GM18507 (cell line): ENCODE data around the gene LPAR2.
"Not testable (repeated sequence)": the region's sequence is repeated elsewhere in the genome, so short reads cannot be mapped to it uniquely, and the experiment has no call there.

Experiments
- DNase-seq: peaks from one replicate; pipeline ENCODE4 v3.0.0; 2011; ENCODE audit warnings: low read depth; ENCODE audit not compliant: insufficient read length; ENCODE audit errors: extremely low spot score
- FAIRE-seq: peaks from 2 replicates; lab custom pipeline; 2011; peaks lifted over from hg19 to GRCh38; lab: Jason Lieb, UNC

The LPAR2 gene

DNA sequence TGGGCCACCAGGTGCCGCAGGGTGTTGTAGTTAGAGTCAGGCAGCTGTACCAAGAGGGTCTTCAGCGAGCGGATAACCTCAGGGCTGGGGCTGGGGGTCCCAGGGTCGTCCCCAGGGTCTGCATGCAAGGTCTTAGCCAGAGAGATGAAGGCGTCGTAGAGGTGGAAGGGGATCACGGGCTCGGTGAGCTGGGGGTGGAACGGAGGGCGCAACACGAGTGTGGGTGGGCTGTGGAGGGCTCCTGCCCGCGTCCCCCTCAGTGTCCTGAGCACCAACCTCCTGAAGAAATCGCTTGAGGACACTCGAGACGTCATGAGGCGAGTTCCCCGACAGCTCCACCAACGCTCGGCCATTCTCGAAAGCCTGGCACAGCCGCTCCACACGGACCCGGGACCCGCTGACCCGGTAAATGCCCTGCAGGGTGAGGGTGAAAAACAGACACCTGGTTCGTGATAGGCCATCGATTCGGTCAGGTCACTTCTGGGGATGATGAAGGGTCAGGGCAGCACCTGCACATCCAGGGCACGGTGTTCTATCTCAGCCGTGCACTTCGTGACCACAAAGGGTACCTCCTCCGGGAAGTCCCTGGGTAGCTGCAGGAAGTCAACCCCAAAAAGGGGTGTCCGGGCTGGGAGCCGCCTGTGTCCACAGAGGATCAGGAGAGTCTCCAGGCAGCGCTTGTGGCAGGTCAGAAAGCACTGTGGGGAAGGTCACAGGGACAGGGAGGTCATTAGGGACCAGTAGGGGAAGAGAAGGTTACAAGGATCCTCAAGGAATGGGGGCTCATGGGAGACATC, 6.7 kb upstream of the LPAR2 start:
- FAIRE-seq (no peak), DNase-seq (no peak)

DNA sequence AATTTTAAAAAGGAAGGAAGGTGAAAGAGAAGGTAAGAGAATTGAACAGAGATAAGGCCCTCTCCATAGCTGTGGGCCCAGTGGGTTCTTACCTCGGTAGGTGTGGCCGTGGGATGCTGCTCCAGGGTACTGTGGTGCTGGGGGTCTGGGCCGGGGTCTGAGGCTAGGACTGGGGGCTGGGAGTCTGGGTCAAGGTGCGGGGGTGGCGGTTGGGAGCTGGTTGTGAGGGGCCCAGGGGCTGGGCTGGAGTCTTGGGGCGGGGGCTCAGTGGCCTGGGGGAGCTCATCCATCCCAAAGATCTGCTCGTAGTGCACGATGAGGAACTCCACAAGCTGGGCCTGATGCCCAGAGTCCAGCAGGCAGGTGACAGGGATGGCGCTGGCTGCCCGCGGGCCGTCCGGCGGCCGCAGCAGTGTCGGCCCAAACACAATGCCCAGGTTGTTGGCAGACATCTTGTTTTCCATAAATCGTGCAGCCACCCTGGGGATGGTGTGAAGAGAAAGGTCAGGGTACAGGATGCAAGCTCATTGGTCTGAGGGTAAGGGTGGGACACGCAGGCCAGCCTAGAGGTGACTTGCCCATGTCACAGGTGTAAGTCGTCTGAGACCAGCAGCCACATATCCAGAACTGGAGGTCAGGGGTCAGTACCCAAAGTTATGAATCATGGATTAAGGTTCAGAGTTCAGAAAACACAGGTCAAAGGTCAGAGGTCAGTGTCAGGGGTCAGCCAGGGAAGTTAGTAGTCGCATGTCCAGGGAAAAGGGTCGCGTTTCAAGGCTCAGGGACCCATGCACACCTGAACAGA, 5.9 kb upstream of the LPAR2 start:
- DNase-seq (no peak), FAIRE-seq (no peak)

DNA sequence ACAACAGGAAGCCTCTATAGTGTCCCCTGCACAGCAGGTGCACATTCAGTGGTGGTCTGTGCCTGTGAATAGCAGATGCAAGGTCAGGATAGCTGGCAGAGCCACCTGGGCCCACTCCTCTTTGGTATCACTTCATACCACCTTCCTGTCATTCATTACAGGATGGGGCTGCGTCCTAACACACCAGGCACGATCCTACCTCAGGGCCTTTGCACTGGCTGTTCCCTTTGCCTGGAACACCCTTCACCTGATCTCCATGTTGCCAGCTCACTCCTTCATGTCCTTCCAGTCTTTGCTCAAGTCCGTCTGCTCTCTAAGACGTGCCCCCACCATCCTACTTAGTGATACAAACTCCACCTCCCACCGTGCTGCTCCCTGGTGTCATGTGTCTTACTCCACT, 4.6 kb upstream of the LPAR2 start:
- FAIRE-seq (no peak), DNase-seq (no peak)

DNA sequence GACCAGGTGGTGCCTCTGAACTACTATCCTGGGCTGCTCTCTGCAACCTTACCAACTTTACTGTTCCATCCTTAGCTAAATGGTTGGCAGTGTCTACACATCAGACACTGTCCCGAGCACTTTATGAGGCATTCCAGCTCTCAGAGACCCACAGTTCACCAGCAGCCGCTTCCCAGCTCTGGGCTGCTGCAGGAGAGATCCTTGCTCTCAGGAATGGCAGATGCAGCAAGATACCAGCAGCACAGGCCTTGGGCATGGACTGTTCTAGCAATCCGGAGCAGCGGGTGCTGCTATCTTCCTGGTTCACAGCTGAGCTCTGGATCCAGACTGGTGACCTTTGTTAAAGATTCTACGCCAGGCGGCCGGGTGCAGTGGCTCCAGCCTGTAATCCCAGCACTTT, 3.3 kb upstream of the LPAR2 start:
- FAIRE-seq: no peak

DNA sequence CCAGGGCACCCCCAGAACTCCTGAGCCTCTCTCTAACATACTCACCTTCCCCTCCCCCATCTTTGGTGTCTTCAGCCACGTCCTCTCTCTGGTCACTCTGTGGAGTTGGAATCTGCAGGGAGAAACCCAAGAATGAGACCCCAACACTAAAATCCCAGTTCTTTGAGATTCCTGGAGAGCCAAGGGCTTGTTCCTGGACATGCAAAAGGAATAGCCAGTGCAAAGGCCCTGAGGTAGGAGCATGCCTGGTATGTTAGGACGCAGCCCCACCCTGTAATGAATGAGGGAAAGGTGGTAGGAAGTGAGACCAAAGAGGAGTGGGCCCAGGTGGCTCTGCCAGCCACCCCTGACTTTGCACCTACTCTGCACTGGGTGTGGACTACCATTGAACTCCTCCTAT, 2.4 kb upstream of the LPAR2 start:
- DNase-seq (no peak), FAIRE-seq (no peak)

More for the DNA sequence above, 3.3 kb upstream of the LPAR2 start:
- DNase-seq: no peak

DNA sequence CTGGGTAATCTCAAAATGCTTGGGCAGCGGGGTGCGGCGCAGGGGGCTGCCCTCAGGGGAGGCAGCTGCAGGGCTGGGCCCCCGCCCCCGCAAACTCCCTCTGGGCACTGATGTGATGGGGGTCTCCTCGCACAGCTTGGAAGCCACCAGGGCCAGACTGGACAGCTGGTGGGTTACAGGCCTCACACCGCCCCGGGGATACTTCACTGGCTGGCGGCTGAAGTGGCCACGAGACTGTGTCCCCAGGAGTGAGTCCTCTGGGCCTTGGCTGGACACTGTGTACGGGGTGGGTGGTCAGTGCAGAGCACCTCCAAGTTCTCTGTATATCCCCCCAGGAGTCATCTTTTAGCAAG, 2.0 kb upstream of the LPAR2 start:
- no peak for FAIRE-seq
- no peak for DNase-seq

DNA sequence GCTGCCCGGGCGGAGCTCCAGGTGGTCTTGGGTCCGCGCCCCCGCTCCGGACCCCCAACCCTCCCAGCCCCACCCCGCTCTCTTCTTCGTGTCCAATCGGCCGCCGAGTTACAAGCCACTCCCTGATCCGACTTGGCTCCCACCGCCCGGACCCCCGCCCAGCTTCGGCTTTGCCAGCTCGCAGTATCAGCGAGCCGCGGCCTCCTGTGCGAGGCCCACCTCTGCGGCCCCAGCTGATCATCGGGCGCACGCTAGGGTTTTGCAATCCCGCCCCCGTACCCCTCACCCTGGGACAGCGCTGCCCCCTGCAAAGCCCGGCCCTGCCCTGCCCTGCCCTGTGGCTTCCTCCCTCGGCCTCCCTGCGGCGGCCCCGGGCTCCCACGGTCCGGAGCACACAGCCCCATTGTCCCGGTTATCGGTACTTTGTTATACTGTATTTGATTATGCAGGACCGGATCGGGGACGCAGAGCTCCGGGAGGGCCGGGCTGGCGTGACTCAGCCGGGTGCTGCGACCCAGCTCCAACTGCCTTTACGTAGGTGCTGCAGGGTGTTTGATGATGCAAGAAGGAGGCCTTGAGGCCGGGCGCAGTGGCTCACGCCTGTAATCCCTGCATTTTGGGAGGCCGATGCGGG, 598 bp upstream of the LPAR2 start:
- DNase-seq (peak; percentile 15), FAIRE-seq (no peak)

DNA sequence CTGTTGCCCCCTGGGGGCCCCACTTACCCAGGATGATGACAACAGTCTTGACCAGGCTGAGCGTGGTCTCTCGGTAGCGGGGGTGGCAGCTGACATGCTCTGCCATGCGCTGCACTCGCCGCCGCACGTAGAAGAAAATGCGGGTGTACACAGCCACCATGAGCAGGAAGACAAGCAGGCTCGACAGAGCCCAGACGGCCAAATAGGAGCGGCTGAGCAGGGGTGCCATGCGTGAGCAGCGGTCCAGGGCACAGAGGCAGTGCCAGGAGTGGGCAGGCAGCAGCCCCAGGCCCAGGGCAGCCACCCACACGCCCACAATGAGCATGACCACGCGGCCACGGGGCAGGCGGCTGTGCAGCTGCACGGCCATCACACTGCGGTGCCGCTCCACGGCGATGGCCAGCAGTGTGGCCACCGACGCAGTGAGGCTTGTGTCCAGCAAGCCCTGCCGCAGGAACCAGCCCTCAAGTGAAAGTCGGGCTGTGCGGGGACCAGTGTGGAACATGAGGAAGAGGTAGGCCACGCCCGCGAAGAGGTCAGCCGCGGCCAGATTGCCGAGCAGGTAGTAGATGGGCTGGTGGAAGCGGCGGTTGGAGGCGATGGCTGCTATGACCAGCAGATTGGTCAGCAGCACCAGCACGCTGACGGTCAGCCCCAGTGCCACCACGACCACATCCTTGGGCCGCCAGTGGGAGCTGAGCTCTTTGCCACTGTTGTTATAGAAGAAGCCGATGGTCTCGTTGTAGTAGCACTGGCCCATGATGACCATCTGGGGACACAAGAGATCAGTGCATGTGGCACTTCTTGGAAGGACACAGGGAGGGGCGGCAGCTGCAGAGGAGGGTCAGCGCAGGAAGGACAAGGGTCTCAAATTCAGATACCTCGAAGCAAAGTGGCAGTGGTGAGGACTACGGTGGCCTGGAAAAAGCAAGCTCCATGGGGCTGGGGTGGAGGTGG, 1.2 kb downstream of the LPAR2 start:
- DNase-seq (no peak), FAIRE-seq (no peak)

DNA sequence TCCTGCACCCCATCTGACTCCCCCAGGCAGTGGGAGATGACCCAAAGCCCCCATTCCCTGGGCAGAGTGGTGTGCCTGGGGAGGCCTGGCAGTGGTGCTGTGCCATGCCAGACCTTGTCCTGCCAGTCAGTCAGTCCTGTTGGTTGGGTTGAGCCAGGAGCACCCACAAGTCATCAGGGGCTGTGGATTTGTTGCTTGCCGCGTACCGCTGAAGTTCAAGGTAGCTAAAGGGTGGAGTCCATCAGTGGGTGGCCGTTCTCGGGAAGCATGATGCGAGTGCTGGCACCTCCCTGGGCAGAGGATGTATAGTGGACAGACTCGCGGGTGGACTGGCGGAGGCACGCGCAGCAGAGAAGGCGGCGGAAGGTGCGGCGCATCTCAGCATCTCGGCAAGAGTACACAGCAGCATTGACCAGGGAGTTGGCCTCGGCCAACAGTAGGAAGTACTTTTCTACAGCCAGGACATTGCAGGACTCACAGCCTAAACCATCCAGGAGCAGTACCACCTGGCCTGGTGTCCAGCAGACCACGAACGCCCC, 3.9 kb downstream of the LPAR2 start:
- DNase-seq (no peak), FAIRE-seq (no peak)

DNA sequence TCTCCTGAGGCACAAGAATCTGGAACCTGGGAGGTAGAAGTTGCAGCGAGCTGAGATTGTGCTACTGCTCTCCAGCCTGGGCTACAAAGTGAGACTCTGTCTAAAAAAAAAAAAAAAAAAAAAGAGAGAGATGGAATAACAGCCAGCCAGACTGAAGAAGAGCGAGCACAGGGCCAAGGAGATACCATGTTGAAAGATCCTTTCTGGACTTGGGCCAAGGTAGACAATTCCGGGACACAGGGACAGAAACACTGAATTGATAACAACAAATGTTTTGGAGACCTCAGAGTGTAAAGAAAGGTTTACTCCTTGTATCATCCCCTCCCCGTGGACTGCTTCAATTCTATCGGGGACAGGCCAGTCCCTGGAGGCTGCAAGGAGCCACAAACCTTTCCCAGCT, 4.6 kb downstream of the LPAR2 start:
- DNase-seq: no peak
- FAIRE-seq: no peak

DNA sequence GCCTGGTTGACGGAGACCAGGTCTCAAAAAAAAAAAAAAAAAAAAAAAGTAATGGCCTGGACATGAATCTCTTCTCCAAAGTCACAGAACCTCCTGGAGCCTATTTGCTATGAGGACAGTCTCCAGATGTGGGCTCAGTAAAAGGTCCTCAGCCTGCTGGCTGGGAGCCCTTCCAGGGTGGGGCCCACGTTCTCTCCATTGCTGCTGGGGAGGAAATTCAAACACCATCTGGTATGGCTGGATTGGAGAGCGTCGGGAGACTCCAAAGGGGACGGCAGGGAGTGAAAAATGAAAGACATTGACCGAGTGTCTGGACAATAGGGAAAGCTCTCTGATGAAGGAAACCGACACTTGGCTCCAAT, 8.2 kb downstream of the LPAR2 start:
- FAIRE-seq (no peak), DNase-seq (no peak)

DNA sequence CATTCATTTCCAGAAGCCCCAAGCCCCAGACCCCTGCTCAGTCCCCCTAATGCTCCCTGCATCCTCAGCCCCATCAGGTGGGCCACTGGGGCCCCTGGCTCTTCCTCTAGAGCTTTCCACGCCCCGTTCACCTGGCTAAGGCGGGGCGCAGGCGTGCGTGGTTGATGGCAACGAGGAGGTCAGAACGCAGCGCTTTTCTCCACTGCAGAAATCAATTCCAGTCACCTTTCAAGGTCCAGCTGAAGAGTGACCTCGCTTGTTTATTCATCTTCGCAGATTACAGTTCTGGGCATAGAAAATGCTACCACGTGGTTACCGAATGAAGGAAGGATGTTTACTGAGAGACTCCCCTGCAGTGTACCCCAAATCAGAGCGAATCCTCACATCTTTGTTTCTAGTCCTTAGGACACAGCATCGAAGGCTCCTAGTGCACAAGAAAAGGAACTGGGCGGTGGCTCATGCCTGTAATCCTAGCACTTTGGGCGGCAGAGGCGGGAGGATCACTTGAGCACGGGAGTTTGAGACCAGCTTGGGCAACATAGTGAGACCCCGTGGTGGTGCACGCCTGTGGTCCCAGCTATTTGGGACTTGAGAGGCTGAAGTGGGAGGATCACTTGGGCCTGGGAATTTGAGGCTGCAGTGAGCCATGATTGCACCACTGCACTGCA, 8.7 kb downstream of the LPAR2 start:
- FAIRE-seq (no peak), DNase-seq (no peak)

DNA sequence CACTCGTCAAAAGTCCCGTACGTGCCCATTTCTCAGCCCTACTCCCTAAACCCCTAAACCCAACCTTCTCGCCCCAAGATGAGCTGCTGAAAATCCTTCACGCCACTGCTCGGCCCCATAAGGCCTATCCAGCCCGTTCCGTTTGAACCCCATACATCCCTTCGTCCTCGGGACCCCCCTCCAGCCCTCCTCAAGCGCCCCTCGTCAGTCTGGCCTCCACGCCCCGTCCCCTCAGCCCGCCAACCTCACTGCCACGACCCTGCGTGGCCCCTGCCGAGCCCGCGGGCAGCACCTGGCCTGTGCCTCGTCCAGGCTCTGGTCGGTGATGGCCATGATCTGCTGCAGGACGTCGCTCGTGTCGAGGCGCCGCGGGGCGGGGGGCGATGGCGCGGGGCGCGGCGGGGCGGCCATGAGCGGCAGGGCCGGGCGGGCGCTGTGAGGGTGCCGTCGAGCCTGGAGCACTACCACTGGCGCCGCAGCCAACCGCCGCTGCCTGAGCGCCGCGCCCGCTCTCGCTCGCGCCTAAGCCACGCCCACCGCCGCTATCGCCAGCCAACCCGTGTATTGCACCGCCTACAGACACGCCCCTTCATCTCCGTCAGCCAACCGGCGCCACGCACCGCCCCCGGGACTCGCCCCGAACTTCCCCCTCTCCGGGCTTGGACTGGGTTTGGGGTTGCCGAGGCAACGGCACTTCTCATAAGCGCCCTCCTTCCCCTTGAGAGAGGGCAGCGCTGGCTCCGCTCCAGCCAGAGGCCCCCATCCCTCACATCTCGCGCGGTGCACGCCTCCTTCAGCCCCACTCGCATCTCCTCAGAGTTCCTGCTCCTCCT, 9.6 kb downstream of the LPAR2 start, which contains the start of gene PBX4:
PBX4 (minus strand) TSS at position 469 of the 833 bp plus-strand sequence; CDS start at position 411, 58 bp downstream.
- FAIRE-seq (peak; percentile 99), DNase-seq (peak; percentile 93)

DNA sequence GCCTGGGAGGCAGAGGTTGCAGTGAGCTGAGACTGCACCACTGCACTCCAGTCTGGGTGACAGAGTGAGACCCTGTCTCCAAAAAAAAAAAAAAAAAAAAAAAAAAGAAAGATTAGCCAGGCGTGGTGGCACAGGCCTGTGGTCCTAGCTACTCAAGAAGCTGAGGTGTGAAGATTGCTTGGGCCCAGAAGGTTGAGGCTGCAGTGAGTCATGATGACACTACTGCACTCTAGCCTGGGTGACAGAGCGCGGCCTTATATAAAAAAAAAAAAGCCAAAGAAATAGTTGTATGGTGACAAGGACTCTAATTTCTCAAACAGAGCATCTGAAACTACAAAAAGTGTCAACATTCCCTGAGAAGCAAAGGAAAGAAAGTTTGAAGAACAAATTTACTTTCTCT, 12.9 kb downstream of the LPAR2 start:
- DNase-seq: no peak
- FAIRE-seq: no peak

DNA sequence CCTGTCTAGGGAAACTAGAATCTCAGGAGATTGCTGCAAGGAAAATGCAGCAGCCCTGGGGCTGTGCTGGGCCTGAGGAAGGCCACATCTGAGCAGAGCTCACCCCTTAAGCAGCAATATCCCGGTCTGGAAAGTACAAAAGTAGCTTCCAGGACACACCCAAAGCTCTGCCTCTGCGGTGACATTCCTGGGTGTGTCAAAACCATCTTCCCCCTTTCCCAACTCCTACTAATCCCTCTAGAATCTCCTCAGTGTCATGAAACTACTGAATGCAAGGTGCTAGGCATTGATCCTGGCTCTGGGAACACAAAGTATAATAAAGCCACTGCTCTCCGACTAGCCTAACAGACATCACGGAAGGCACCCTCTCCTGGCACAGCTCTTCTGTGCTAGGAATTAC, 14.5 kb downstream of the LPAR2 start:
- DNase-seq: no peak
- no peak for FAIRE-seq

DNA sequence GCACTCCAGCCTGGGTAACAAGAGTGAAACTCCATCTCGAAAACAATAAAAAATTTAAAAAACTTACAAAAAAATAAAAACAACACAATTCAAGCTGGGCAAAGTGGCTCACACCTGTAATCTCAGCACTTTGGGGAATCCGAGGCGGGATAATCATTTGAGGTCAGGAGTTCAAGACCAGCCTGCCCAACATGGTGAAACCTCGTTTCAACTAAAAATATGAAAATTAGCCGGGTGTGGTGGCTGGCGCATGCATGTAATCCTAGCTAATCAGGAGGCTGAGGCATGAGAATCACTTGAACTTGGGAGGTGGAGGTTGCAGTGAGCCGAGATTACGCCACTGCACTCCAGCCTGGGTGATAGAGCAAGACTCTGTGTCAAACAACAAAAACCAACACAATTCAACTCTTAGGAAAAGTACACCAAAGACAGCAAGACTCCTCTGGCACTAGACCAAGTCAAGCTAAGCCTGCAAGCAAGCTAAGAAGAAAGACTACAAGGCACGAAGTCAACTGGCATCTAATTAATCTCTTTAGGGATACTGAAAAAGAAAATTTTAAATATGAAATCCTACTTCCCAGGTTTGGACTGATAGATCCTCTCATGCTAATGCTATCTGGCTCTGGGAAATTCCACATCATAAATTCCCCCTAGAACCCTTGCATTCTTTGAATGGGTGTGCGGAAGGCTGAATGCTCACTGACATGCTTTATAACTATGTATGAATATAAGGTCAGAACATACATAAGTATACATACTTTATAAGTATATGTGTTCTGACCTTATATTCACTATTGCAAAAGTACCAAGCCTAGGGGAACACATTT, 17.4 kb downstream of the LPAR2 start:
- FAIRE-seq (no peak), DNase-seq (no peak)

DNA sequence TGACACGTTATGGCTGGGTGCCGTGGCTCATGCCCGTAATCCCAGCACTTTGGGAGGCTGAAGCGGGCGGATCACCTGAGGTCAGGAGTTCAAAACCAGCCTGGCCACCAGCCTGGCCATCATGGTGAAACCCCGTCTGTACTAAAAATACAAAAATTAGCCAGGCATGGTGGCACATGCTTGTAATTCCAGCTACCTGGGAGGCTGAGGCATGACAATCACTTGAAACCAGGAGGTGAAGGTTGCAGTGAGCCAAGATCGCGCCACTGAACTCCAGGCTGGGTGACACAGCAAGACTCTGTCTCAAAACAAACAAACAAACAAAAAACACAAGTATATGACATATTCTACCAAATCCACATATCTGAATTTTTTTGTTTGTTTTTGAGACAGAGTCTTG, 21.3 kb downstream of the LPAR2 start:
- FAIRE-seq, DNase-seq: not testable (repeated sequence)
